ENCODE measurements around the gene KLHL17. TPM values are rescaled to one million over a fixed set of nuclear protein-coding genes. Genes with fewer than 3 reads are reported as not detected.

KLHL17 gene
- total RNA-seq, 1 experiment from 2014 or later, result 41.4 TPM

DNA sequence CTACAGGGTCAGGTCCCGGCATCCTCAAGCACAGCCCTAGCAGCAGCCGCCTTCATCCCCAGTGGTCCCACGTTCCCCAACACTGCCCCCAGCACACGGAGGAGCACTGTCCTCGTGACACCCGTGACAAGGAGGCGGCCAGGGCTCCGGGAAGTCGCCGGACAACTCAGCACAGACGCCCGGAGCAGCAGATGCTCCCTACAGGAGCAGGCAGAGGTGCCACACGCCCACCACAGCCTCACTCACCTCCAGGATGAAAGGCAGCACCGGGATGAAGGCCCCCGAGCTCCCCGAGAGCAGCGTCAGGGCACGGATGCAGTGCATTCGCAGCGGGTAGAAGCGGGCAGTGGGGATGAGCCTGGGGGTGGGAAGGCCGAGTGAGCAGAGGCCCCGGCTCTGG, 9.5 kb upstream of the KLHL17 start:
- Histone ChIP-seq H3K79me2 (ENCODE audit: insufficient read depth, low read length) (no peaks in the 10 kb centered on the region), H2BK12ac (ENCODE audit: insufficient read length, low read depth, low read length) (no peak overlapping the region), H2BK120ac (ENCODE audit: low read depth, low read length, poor library complexity, severe bottlenecking) (no peak overlapping the region), H3K14ac (ENCODE audit: insufficient read depth, low read length) (no peak overlapping the region), H2AK5ac (ENCODE audit: insufficient read length, low read length) (no peak overlapping the region), H2BK15ac (ENCODE audit: low read depth, low read length) (no peak overlapping the region), H3K18ac (ENCODE audit: insufficient read length, low read depth, low read length) (no peak overlapping the region), H3K79me1 (ENCODE audit: insufficient read depth, low read depth, low read length, poor library complexity, severe bottlenecking) (no peaks in the 10 kb centered on the region), H4K91ac (ENCODE audit: insufficient read length, low read depth, low read length) (no peak overlapping the region), H3K23me2 (ENCODE audit: insufficient read length, low read depth, low read length, poor library complexity, severe bottlenecking) (no peaks in the 10 kb centered on the region), H4K20me1 (ENCODE audit: control insufficient read depth, insufficient read depth, insufficient read length) (no peaks in the 10 kb centered on the region), H3K9me3 (ENCODE audit: control insufficient read depth, low read depth, low read length) (no peaks in the 10 kb centered on the region), H3K9ac (ENCODE audit: extremely low read depth, insufficient read length, low read length) (no peak overlapping the region), H3T11ph (ENCODE audit: low read length) (no peak overlapping the region), H3K4ac (ENCODE audit: low read depth, low read length) (no peak overlapping the region), H4K5ac (ENCODE audit: insufficient read length, low read depth, low read length) (no peak overlapping the region), H4K8ac (replicated peaks; ENCODE audit: insufficient read length, low read depth, low read length) (no peak overlapping the region), H2AFZ (ENCODE audit: low read length) (no peak overlapping the region), H3K23ac (ENCODE audit: insufficient read length, low read depth, low read length) (no peak overlapping the region), H3K27me3 (ENCODE audit: insufficient read depth, low read length) (no peaks in the 10 kb centered on the region), H2BK20ac (ENCODE audit: low read depth, low read length, poor library complexity, severe bottlenecking) (no peak overlapping the region), H2BK5ac (ENCODE audit: insufficient read length, low read length) (no peak overlapping the region), H3K4me2 (ENCODE audit: insufficient read depth, insufficient read length, low read length) (no peak overlapping the region), H3K27ac (ENCODE audit: insufficient read length, low read depth, low read length) (no peak overlapping the region), H3K4me1 (ENCODE audit: insufficient read depth, low read length) (no peaks in the 10 kb centered on the region), H3K56ac (ENCODE audit: insufficient read length, low read depth, low read length) (no peak overlapping the region)
- Mint-ChIP-seq H3K27me3 (ENCODE audit: low read depth) (no peaks in the 10 kb centered on the region), H3K27ac (no peak overlapping the region), H3K9me3 (no peaks in the 10 kb centered on the region; a peak in 2 of 5 replicates), H3K4me3 (no peak overlapping the region), H3K4me1 (peaks cover 0 to 5% of the 10 kb centered on the region in 2 experiments; a peak in 1 of 4 replicates), H3K36me3 (ENCODE audit: insufficient read depth in 1 of 3, low read depth in 3 of 3) (peaks cover 39 to 84% (median 80%) of the 10 kb centered on the region in 3 experiments; a peak in 6 of 7 replicates)
- DNase-seq, result no peak
- TF ChIP-seq, protein P1, sequence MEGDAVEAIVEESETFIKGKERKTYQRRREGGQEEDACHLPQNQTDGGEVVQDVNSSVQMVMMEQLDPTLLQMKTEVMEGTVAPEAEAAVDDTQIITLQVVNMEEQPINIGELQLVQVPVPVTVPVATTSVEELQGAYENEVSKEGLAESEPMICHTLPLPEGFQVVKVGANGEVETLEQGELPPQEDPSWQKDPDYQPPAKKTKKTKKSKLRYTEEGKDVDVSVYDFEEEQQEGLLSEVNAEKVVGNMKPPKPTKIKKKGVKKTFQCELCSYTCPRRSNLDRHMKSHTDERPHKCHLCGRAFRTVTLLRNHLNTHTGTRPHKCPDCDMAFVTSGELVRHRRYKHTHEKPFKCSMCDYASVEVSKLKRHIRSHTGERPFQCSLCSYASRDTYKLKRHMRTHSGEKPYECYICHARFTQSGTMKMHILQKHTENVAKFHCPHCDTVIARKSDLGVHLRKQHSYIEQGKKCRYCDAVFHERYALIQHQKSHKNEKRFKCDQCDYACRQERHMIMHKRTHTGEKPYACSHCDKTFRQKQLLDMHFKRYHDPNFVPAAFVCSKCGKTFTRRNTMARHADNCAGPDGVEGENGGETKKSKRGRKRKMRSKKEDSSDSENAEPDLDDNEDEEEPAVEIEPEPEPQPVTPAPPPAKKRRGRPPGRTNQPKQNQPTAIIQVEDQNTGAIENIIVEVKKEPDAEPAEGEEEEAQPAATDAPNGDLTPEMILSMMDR (conservative IDR thresholded peaks at IDR 0.05), result no peak
- WGBS (ENCODE audit: extremely low coverage, insufficient read length, low lambda C conversion rate), result no CpG with 5 or more reads among the region's 23 CpGs

Data from H9 (cell line).